GM19438 (cell line): ENCODE results near the gene KCND1.

Source experiments
- ATAC-seq: cut with Tn5 transposase; IDR thresholded peaks from one replicate; pipeline ENCODE4 v1.9.1; 2021; ENCODE audit warnings: low read depth; ENCODE audit not compliant: unreplicated experiment

The KCND1 gene

DNA sequence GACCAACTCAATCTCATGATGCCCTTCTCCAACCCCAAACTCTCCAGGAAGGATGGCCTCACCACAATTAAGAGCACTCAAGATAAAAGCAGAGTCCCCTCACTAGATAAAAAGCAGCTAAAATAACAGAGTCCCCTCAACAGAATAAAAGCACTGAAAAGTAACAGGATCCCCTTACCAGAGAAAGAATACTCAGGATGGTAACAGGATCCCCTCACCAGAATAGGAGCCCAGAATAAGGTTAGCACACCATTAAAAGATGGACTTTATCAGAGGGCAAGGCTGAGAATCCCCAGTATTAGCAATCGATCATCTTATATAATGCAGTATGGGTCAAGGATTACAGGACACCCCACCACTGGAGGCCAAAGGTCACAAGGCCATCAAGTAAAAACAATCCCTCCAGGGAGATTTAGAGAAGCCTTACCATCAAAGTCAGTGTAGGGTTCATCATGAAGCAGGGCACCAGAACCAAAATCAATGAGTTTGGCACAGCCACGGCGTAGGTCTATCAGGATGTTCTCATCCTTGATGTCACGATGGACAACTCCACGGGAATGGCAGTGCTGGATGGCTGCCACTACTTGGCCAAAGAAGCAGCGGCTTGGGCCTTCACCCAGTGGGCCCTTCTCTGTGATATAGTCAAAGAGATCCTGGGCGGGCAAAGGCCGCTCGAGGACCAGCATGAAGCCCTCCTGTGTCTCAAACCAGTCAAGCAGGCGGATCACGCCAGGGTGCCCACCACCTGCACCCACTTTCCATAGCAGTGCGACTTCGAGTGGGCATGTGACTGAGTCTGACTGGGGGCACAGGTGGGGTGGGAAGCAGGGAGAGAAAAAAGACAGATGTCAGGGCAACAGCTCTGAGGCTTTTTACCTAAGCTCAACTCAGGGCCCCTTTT, 56.8 kb downstream of the KCND1 start:
- no peak for ATAC-seq

DNA sequence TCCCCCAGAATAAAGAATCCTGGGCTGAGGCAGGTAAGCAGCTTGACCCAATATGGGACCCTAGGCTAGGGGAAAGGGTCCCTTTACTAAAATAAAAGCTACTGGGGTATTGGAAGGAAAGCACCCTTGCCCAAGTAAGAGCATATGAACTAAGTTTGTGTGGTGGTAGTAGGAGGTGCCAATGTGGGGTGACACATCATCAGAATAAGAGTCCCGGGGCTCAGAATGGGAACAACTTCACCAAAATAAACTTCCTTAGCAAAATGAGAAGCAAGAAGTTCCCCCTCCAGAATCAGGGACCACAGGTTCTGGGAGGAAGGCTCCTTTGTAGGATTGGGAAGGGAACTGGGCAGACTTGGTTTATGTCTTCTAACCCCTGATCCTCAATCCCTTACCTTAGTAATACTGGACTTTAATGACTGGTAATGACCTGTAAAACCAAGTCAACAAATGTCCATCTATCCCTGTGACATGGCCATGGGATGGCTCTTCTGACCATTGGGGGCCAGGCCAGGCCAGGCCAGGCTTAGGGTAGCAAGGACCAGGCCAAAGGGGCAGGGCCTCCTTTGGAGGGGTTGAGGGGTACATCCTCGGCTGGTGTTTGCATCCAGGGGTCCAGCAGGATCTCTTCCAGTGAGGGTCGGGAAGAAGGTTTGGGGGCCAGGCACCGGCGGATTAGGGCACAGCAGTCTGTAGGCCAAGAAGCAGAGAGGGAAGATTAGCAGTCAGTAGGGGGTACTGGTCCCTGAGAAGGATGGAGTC, 57.9 kb downstream of the KCND1 start:
- no peak for ATAC-seq

DNA sequence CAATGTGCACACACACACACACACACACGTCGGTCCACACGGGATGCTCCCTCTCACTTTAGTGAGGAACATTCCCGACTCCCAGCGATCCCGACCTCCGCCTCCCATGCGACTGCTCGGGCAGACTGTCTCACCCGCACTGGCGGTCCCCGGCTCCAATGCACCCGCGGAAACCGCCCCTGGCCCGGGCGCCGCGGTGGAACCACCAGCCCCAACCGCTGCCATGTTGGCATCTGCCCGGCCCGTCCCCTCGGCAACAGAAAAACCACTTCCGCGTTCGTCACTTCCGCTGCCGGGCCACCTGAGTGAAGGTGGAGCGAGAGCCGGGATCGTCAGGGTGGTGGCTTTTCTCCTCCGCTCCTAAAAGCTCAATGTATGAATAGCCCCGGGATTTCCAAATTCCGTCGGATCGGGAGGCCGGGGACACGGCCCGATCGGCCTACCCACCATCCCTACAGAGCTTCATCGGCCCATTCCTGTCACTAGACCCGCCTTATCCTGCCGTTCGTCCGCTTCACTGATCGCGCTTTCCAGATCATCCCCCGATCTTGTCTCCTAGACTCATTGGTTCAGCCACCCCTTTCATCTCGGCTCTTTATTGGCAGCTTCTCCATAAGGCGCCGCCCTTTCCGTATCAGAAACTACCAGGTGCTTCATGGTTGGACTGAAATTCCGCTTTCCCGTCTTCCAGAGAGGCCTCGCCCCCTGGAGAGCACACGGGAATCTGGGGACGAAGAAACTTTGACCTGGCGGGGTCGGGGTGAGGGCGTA, 60.0 kb downstream of the KCND1 start, which contains the start of gene SLC35A2:
SLC35A2 (minus strand) TSS at position 235 of the 771 bp plus-strand sequence; CDS start at position 225, 10 bp downstream.
- ATAC-seq, result peak; percentile 61
